PC-3 (cell line): ENCODE data around the gene POU3F3. TPM values are rescaled to one million over a fixed set of nuclear protein-coding genes. Genes with fewer than 3 reads are reported as not detected.

Source experiments
- ATAC-seq: fragments of 200-7000 bp; cut with Tn5 transposase; 2 replicates; pipeline ENCODE4 v1.9.1; 2020; ENCODE audit warnings: mild to moderate bottlenecking, moderate library complexity
- BruUV-seq: library from RNA; stranded (reverse); fragments of 400-500 nt; replicated peaks from 2 replicates; lab custom pipeline; 2021; lab: Mats Ljungman, UMichigan
- CTCF ChIA-PET: fragments of 300-600 bp; sonication (Branson Sonifier 250); formaldehyde crosslinking; loops from one replicate; lab custom pipeline; 2022; ENCODE audit warnings: antibody characterized with exemption; lab: Charles Lee
- POLR2A ChIA-PET: fragments of 300-600 bp; sonication (Branson Sonifier 250); formaldehyde crosslinking; loops from one replicate; lab custom pipeline; 2022; ENCODE audit warnings: antibody characterized with exemption; ENCODE audit not compliant: unreplicated experiment; lab: Charles Lee
- DNase-seq: peaks from one replicate; pipeline ENCODE4 v3.0.0-alpha.2; 2015
- H2AFZ ChIP-seq: fragments of 300-600 bp; sonication (generic); 2 replicates; pipeline ENCODE4 v1.6.0; 2016; ENCODE audit warnings: antibody characterized with exemption, low read length
- H3F3A ChIP-seq: fragments of 300-600 bp; sonication (generic); one replicate; pipeline ENCODE4 v1.6.0; 2017; ENCODE audit warnings: antibody characterized with exemption, low read length, control low read depth, mild to moderate bottlenecking; ENCODE audit not compliant: unreplicated experiment
- H3K27ac ChIP-seq: fragments of 300-600 bp; sonication (generic); 2 replicates; pipeline ENCODE4 v1.5.1; 2016; ENCODE audit warnings: mild to moderate bottlenecking, low read length
- H3K27me3 ChIP-seq: fragments of 300-600 bp; sonication (generic); 2 replicates; pipeline ENCODE4 v1.6.1; 2016; ENCODE audit warnings: low read length, mixed read lengths
- H3K36me3 ChIP-seq: fragments of 300-600 bp; sonication (generic); 2 replicates; pipeline ENCODE4 v1.6.1; 2016; ENCODE audit warnings: low read depth, mixed run types, low read length, mixed read lengths
- H3K4me1 ChIP-seq: fragments of 300-600 bp; sonication (generic); 2 replicates; pipeline ENCODE4 v1.5.1; 2016; ENCODE audit warnings: low read length; ENCODE audit not compliant: insufficient read depth
- H3K4me2 ChIP-seq: fragments of 300-600 bp; sonication (generic); 2 replicates; pipeline ENCODE4 v1.6.0; 2016; ENCODE audit warnings: low read length
- H3K4me3 ChIP-seq: fragments of 300-600 bp; sonication (generic); 2 replicates; pipeline ENCODE4 v1.5.1; 2016; ENCODE audit warnings: mild to moderate bottlenecking, low read length, mixed read lengths
- H3K79me2 ChIP-seq: fragments of 300-600 bp; sonication (generic); 2 replicates; pipeline ENCODE4 v1.6.1; 2017; ENCODE audit warnings: low read length, mixed read lengths
- H3K9ac ChIP-seq: fragments of 300-600 bp; sonication (generic); 2 replicates; pipeline ENCODE4 v1.6.0; 2016; ENCODE audit warnings: mild to moderate bottlenecking, low read length
- H3K9me2 ChIP-seq: fragments of 300-600 bp; sonication (generic); replicated peaks from 2 replicates; pipeline ENCODE4 v1.6.1; 2016; ENCODE audit warnings: mixed run types, low read length, mixed read lengths
- H3K9me3 ChIP-seq: fragments of 300-600 bp; sonication (generic); 2 replicates; pipeline ENCODE4 v1.6.1; 2016; ENCODE audit warnings: low read length, mixed read lengths
- H4K20me1 ChIP-seq: fragments of 300-600 bp; sonication (generic); 2 replicates; pipeline ENCODE4 v1.6.1; 2016; ENCODE audit warnings: low read length, mixed read lengths
- EZH2 ChIP-seq: fragments of 300-600 bp; sonication (generic); IDR thresholded peaks from one replicate; pipeline ENCODE4 v1.6.1; 2017; ENCODE audit warnings: antibody characterized with exemption, mild to moderate bottlenecking, low read length; ENCODE audit not compliant: unreplicated experiment
- EZH2phosphoT487 ChIP-seq: fragments of 300-600 bp; sonication (generic); IDR thresholded peaks from 2 replicates; pipeline ENCODE4 v1.6.1; 2018; ENCODE audit warnings: mild to moderate bottlenecking, antibody characterized with exemption, low read length, borderline replicate concordance
- intact Hi-C: fragments of 100-400 bp; cut with micrococcal nuclease; formaldehyde crosslinking; loops from 2 replicates; pipeline ENCODE4 v1.9.0; 2023
- total RNA-seq: library from RNA; depleted of rRNA; stranded (reverse); fragments of >200 nt; gene quantifications from 2 replicates; pipeline ENCODE4 v1.2.3, GENCODE V29; 2014
- TF ChIP-seq, protein P1 (sequence below): fragments of 300-600 bp; sonication (generic); conservative IDR thresholded peaks from 2 replicates; pipeline ENCODE4 v1.5.1; 2017; ENCODE audit warnings: antibody characterized with exemption, low read depth, mild to moderate bottlenecking, low read length

Gene POU3F3
- total RNA-seq, 1 experiment from 2014 or later = not detected

DNA sequence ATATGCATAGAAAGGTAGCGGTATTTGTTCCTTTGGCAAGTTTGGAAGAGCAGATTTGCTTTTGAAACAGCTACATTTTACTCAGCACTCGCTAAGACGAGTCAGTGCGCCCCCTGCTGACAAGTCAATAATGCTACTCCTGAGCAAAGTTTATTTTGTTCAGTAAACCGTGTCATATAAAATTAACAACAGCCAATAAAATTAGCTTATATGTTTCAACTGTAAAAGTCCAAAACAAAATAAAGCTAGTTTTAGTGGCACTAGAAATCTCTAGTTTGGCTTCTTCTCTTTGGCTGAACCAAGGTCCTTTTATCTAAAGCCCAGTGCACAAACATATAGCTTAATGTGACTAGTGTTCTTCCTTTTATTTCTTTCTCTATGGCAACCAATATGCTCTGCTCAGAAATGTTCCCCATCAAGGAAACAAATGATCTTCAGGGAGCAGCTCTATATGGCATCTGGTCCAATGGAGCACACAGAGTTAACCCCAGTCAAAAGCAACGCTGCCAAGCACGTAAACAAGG, 4.2 kb upstream of the POU3F3 start:
- intact Hi-C loops = no loop called here
- TF ChIP-seq, protein P1, sequence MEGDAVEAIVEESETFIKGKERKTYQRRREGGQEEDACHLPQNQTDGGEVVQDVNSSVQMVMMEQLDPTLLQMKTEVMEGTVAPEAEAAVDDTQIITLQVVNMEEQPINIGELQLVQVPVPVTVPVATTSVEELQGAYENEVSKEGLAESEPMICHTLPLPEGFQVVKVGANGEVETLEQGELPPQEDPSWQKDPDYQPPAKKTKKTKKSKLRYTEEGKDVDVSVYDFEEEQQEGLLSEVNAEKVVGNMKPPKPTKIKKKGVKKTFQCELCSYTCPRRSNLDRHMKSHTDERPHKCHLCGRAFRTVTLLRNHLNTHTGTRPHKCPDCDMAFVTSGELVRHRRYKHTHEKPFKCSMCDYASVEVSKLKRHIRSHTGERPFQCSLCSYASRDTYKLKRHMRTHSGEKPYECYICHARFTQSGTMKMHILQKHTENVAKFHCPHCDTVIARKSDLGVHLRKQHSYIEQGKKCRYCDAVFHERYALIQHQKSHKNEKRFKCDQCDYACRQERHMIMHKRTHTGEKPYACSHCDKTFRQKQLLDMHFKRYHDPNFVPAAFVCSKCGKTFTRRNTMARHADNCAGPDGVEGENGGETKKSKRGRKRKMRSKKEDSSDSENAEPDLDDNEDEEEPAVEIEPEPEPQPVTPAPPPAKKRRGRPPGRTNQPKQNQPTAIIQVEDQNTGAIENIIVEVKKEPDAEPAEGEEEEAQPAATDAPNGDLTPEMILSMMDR = peak; percentile 91
- TF ChIP-seq EZH2phosphoT487 = no peak
- ATAC-seq = peak; percentile 61

DNA sequence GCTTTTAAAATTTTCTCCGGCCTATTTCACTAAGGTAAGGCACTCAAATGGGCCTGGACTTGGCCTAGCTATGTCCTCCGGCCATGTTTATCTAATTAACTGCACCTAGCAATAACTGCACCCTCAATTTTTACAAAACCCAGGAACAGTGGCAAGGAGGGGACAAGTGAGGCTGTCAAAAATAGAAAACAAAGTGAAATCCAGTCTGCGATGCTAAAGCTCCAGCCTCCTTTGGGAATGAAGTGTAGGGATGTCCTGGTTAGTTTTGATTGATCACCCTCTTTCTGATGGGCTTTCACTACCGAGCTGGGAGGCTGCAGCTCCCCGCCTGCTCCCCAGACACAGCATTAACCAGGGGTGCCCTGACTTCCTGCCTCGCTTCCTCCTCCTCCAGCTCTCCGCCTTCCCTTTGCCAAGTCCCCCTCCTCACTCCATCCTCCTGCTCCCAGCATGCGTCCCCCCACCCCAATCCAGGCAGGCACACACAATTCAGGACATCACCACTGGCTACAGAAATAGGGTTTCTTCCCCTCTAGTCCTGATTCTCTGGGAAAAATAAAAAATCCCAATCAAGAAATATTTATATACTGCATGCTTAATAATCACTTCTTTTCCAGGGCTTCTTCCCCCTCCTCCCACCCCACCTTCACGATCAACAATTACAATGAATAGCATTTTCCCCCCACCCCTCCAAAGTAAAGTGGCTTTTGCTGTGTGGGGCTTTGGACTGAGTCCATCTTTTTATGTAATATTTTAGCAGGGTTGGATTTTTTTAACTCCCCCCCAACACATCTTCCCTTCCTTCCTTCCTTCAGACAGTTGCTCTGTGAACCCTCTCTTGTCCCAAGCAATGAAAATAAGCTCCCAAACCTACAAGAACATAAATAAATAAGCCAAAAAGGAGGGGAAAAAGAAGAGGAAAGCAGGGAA, 3.3 kb upstream of the POU3F3 start:
- no peaks in the 10 kb centered on the region for H3K36me3 ChIP-seq
- ChIA-PET POLR2A (no interaction called here), CTCF (interaction anchor here (0.7 to 1.3 kb wide), 3 partner anchors 73 to 1689 kb away, joined by 4 to 8 read pairs (median 5); no protein-coding TSS in a partner anchor)
- TF ChIP-seq EZH2 = no peak
- no peak for TF ChIP-seq EZH2phosphoT487
- TF ChIP-seq, protein P1 = no peak
- peaks cover 4% of the 10 kb centered on the region; the same call in 1 of the 2 replicates for H3K4me1 ChIP-seq
- H3K9me2 ChIP-seq = no peaks in the 10 kb centered on the region
- no peak for DNase-seq
- H3K9me3 ChIP-seq = no peaks in the 10 kb centered on the region
- no peak overlapping the region for H2AFZ ChIP-seq
- no peak overlapping the region for H3K27ac ChIP-seq
- H3K27me3 ChIP-seq = peaks cover 82% of the 10 kb centered on the region
- no peak for ATAC-seq
- no peaks in the 10 kb centered on the region for H3F3A ChIP-seq
- no peaks in the 10 kb centered on the region for H4K20me1 ChIP-seq
- intact Hi-C loops = no loop called here
- no peak overlapping the region for H3K4me2 ChIP-seq
- no peak overlapping the region for H3K9ac ChIP-seq
- no peaks in the 10 kb centered on the region for H3K79me2 ChIP-seq
- H3K4me3 ChIP-seq = no peak overlapping the region
- BruUV-seq = no TSS peak

More for the DNA sequence above, 4.2 kb upstream of the POU3F3 start:
- Histone ChIP-seq H3F3A (no peaks in the 10 kb centered on the region), H3K9me2 (no peaks in the 10 kb centered on the region), H3K9ac (no peak overlapping the region), H3K27me3 (peaks cover 90% of the 10 kb centered on the region), H4K20me1 (no peaks in the 10 kb centered on the region), H3K79me2 (no peaks in the 10 kb centered on the region), H3K4me1 (peaks cover 4% of the 10 kb centered on the region; the same call in 1 of the 2 replicates), H3K27ac (no peak overlapping the region), H3K4me3 (no peak overlapping the region), H3K4me2 (no peak overlapping the region), H3K9me3 (no peaks in the 10 kb centered on the region), H2AFZ (no peak overlapping the region), H3K36me3 (no peaks in the 10 kb centered on the region)
- ChIA-PET POLR2A (no interaction called here), CTCF (interaction anchor here (0.5 to 1.3 kb wide), 4 partner anchors 11 to 1688 kb away, joined by 3 to 8 read pairs (median 4); no protein-coding TSS in a partner anchor)
- peak; percentile 67 for DNase-seq
- BruUV-seq = no TSS peak
